Motor neuron (in vitro differentiated cells): ENCODE measurements around the gene WNK4. TPM values are rescaled to one million over a fixed set of nuclear protein-coding genes. Genes with fewer than 3 reads are reported as not detected.

Source experiments
- ATAC-seq, 8 experiments: fragments of 200-7000 bp; cut with Tn5 transposase; replicated peaks in 6 of 8; 2 replicates each; pipeline ENCODE4 v1.8.0; 2021; ENCODE audit warnings: mild to moderate bottlenecking in 8 of 8, moderate library complexity in 8 of 8
- H3K27ac ChIP-seq, 2 donors: fragments of 250-450 bp; sonication (Bioruptor Pico); 2 replicates each; pipeline ENCODE4 v1.9.0; 2021; ENCODE audit warnings: antibody characterized with exemption in 2 of 2, mild to moderate bottlenecking in 2 of 2, moderate library complexity in 1 of 2
- H3K4me1 ChIP-seq, 2 donors: fragments of 250-450 bp; sonication (Bioruptor Pico); replicated peaks in 1 of 2; 2 replicates each; pipeline ENCODE4 v1.6.1; 2021; ENCODE audit warnings: antibody characterized with exemption in 2 of 2, mild to moderate bottlenecking in 2 of 2, moderate library complexity in 1 of 2
- H3K4me3 ChIP-seq, 5 donors: fragments of 250-450 bp; sonication (Bioruptor Pico); 2 replicates each; pipeline ENCODE4 v1.9.0; 2021; ENCODE audit warnings: antibody characterized with exemption in 5 of 5, mild to moderate bottlenecking in 5 of 5, moderate library complexity in 4 of 5
- WGBS, 10 experiments: fragments of 450-650 bp; shearing (Covaris generic); methylation state at CpG; one replicate each; pipeline ENCODE4 v1.0.0; 2022; 5-methylcytosine and 5-hydroxymethylcytosine counted together
- in situ Hi-C, 9 experiments: fragments of 400-800 bp; cut with MboI; loops; one replicate each; pipeline ENCODE4 v1.15.0; 2021; ENCODE audit warnings: low sequenced_read_pairs in 9 of 9, low pct_unique_long_range_greater_than_20kb in 2 of 9; ENCODE audit not compliant: unreplicated experiment in 9 of 9
- total RNA-seq, 8 experiments: library from RNA; unstranded; fragments of 300-600 nt; gene quantifications; 2 replicates each; pipeline versions ENCODE4 v1.2.3 to v1.2.4, GENCODE V29; 2022

The WNK4 gene
- total RNA-seq, 8 experiments from 2014 or later: 0.11 to 1.2 (median 0.57) TPM

DNA sequence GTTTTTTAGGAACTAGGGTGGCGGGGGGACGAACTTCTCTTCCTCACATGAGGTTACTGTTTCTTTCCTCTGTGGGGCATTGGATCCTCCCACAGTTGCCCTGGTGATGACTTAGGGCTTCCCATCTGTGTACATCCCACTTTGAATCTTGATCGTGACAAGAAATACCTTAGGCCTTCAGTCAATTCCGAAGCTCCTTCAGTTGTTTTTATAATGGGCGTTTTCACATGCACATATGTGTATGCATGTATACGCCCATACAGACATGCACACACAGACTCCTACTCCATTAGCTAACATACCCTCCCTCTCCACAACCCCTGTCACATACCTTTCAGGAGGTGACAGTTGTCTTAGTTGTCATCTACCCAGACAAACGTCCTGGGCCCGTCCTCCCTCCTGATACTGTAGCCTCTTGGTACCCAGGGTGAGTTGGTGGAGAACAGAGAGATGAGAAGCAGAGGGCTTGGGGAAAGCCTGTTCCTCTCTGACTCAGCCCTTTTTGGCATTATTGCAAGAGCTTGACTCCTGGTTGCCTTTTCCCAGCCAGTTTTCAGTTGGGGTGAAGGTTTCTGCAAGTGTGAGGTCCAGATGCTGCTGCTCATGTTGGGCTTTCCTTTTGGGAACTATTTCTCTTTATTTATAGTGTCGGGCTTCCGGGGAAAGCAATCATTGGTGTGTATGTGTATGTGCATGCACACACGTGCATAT is 61.7 kb downstream of the WNK4 start:
- in situ Hi-C loops: loop anchor here in 4 of 9 experiments (10.0 to 25.0 kb wide), 2 partner anchors 93 to 95 kb away; no protein-coding TSS in a partner anchor
- H3K4me3 ChIP-seq: no peak overlapping the region
- H3K4me1 ChIP-seq: no peaks in the 10 kb centered on the region
- no peak overlapping the region for H3K27ac ChIP-seq
- 0 to 88% (median 63%) methylated on average over 2 to 9 of the region's 11 CpGs for WGBS, 10 experiments
- ATAC-seq: peak in 3 of 8 experiments; percentile 63 to 90 (median 74)

DNA sequence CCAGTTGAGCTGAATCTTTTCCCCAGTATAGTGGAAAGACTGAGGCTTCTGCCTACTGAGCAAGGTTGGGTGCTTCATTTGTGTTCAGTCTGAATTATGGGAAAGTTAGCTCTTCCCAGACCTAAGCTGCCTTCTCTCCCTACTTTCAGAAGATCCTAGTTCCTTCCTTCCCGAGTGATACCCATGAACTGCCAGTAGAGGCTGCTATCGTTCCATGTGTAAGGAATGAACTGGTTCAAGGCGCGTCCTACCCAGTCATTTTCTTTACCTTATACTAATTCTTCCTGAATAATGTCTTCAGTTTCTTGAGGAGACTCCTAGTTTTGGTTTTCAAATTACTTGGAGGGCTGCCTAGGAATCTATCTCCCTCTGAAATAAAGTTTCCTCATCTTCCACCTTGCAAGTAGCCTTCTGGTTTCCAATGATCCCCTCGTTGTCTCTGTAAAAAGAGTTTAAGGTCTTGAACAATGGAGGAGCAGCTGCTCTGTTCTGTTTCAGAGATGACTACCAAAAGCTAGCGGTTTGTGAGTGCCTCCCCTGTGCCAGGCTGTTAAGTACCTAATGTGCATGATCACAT is 63.0 kb downstream of the WNK4 start:
- no peaks in the 10 kb centered on the region for H3K4me1 ChIP-seq
- 7 to 100% (median 34%) methylated on average over 1 to 6 of the region's 6 CpGs for WGBS, 10 experiments
- no peak overlapping the region for H3K27ac ChIP-seq
- peak; percentile 6 to 87 (median 70) for ATAC-seq
- H3K4me3 ChIP-seq: no peak overlapping the region
- in situ Hi-C loops: loop anchor here in 4 of 9 experiments (10.0 to 25.0 kb wide), 2 partner anchors 91 to 94 kb away; no protein-coding TSS in a partner anchor

- Histone ChIP-seq H3K27ac (no peak within 1 kb of the TSS), H3K4me3 (no peak within 1 kb of the TSS), H3K4me1 (no peaks in the 10 kb centered on the region)
- in situ Hi-C loops: loop anchor here in 4 of 9 experiments (10.0 to 25.0 kb wide), 2 partner anchors 91 to 93 kb away; no protein-coding TSS in a partner anchor
- WGBS, 10 experiments: 5 to 100% (median 92%) methylated on average over 1 to 3 of the region's 4 CpGs; no CpG with 5 or more reads in 5 of the 10 experiments
- ATAC-seq: peak in 2 of 8 experiments; percentile 14 to 28
Observed at GRCh38 chr17:42844271-42844670, 63.9 kb downstream of the WNK4 start, which contains the start of gene AOC2. Gene AOC2 (plus strand): TSS chr17:42844580. CDS start chr17:42844627, 47 bp downstream.

GRCh38 chr17:42844761-42845555 is 64.5 kb downstream of the WNK4 start:
- H3K4me3 ChIP-seq: no peak overlapping the region
- WGBS, 10 experiments: 68 to 100% (median 85%) methylated on average over 1 to 6 of the region's 24 CpGs; no CpG with 5 or more reads in 4 of the 10 experiments
- no peak overlapping the region for H3K27ac ChIP-seq
- peak in 2 of 8 experiments; percentile 10 to 17 for ATAC-seq
- H3K4me1 ChIP-seq: no peaks in the 10 kb centered on the region
- in situ Hi-C loops: loop anchor here in 4 of 9 experiments (10.0 to 25.0 kb wide), 2 partner anchors 90 to 92 kb away; no protein-coding TSS in a partner anchor

- in situ Hi-C loops: loop anchor here in 4 of 9 experiments (10.0 to 25.0 kb wide), 2 partner anchors 89 to 92 kb away; no protein-coding TSS in a partner anchor
- no peak for ATAC-seq
- Histone ChIP-seq H3K4me3 (no peak overlapping the region), H3K27ac (no peak overlapping the region), H3K4me1 (no peaks in the 10 kb centered on the region)
- 87 to 94% (median 91%) methylated on average over 3 to 11 of the region's 12 CpGs; no CpG with 5 or more reads in 6 of the 10 experiments for WGBS, 10 experiments
Observed at GRCh38 chr17:42845556-42845917, 65.1 kb downstream of the WNK4 start.

GRCh38 chr17:42845918-42846593 is 65.6 kb downstream of the WNK4 start:
- no peaks in the 10 kb centered on the region for H3K4me1 ChIP-seq
- in situ Hi-C loops: loop anchor here in 4 of 9 experiments (10.0 to 25.0 kb wide), 2 partner anchors 89 to 91 kb away; no protein-coding TSS in a partner anchor
- no peak overlapping the region for H3K4me3 ChIP-seq
- no peak for ATAC-seq
- WGBS, 10 experiments: 67 to 100% (median 87%) methylated on average over 1 to 2 of the region's 7 CpGs; no CpG with 5 or more reads in 6 of the 10 experiments
- no peak overlapping the region for H3K27ac ChIP-seq

Other genes with a start within 250 kb of the WNK4 start
- 10 to 100 TPM in 5 of 8 experiments, 1 to 10 TPM in 3; 6.3 to 55.8 (median 18.5) TPM for gene NAGLU, start 244.4 kb upstream of the WNK4 start, total RNA-seq
- 1 to 10 TPM; 1.7 to 6.3 (median 5.4) TPM for gene HSD17B1, start 227.7 kb upstream of the WNK4 start, total RNA-seq
- gene COASY, start 218.5 kb upstream of the WNK4 start, total RNA-seq: 10 to 100 TPM; 20.8 to 82.7 (median 30.8) TPM
- gene MLX, start 213.5 kb upstream of the WNK4 start, total RNA-seq: 10 to 100 TPM; 17.3 to 48.0 (median 25.6) TPM
- 10 to 100 TPM in 7 of 8 experiments, 1 to 10 TPM in 1; 1.5 to 24.7 (median 12.1) TPM for gene PSMC3IP, start 202.9 kb upstream of the WNK4 start, total RNA-seq
- gene RETREG3, start 171.2 kb upstream of the WNK4 start, total RNA-seq: 10 to 100 TPM; 27.1 to 40.2 (median 32.8) TPM
- 10 to 100 TPM; 24.7 to 67.7 (median 39.3) TPM for gene TUBG1, start 170.9 kb upstream of the WNK4 start, total RNA-seq
- gene TUBG2, start 121.3 kb upstream of the WNK4 start, total RNA-seq: 10 to 100 TPM in 7 of 8 experiments, 1 to 10 TPM in 1; 7.1 to 26.7 (median 16.0) TPM
- 10 to 100 TPM; 10.1 to 24.2 (median 20.6) TPM for gene PLEKHH3, start 103.6 kb upstream of the WNK4 start, total RNA-seq
- 1 to 10 TPM in 5 of 8 experiments, under 1 TPM in 3; 0.41 to 6.4 (median 1.6) TPM for gene CCR10, start 98.8 kb upstream of the WNK4 start, total RNA-seq
- gene CNTNAP1, start 98.1 kb upstream of the WNK4 start, total RNA-seq: 10 to 100 TPM in 5 of 8 experiments, 1 to 10 TPM in 3; 2.4 to 33.9 (median 14.1) TPM
- gene EZH1, start 35.6 kb upstream of the WNK4 start, total RNA-seq: 10 to 100 TPM; 13.8 to 44.5 (median 27.8) TPM
- gene RAMP2, start 19.4 kb upstream of the WNK4 start, total RNA-seq: 10 to 100 TPM in 1 of 8 experiments, 1 to 10 TPM in 6, under 1 TPM in 1; 0.90 to 34.2 (median 4.1) TPM
- gene VPS25, start 7.2 kb upstream of the WNK4 start, total RNA-seq: 100 to 1,000 TPM in 1 of 8 experiments, 10 to 100 TPM in 7; 57.1 to 110 (median 88.0) TPM
- gene COA3, start 18.1 kb downstream of the WNK4 start, total RNA-seq: 100 to 1,000 TPM in 2 of 8 experiments, 10 to 100 TPM in 6; 58.7 to 114 (median 72.5) TPM
- 1 to 10 TPM in 2 of 8 experiments, under 1 TPM in 6; 0.58 to 3.8 (median 0.81) TPM for gene CNTD1, start 18.3 kb downstream of the WNK4 start, total RNA-seq
- gene BECN1, start 43.7 kb downstream of the WNK4 start, total RNA-seq: 100 to 1,000 TPM in 2 of 8 experiments, 10 to 100 TPM in 6; 34.6 to 113 (median 55.9) TPM
- 100 to 1,000 TPM in 3 of 8 experiments, 10 to 100 TPM in 5; 31.7 to 169 (median 69.6) TPM for gene PSME3, start 52.8 kb downstream of the WNK4 start, total RNA-seq
- 1 to 10 TPM; 1.3 to 2.6 (median 2.1) TPM for gene AOC2, start 64.0 kb downstream of the WNK4 start, total RNA-seq
- gene AOC3, start 70.6 kb downstream of the WNK4 start, total RNA-seq: 1 to 10 TPM in 4 of 8 experiments, under 1 TPM in 4; 0.41 to 3.7 (median 0.81) TPM
- gene G6PC1, start 120.2 kb downstream of the WNK4 start, total RNA-seq: under 1 TPM in 5 of 8 experiments, not detected in 3; 0.21 to 0.70 (median 0.47) TPM
- gene AARSD1, start 183.8 kb downstream of the WNK4 start, total RNA-seq: 10 to 100 TPM; 47.2 to 77.9 (median 59.3) TPM
- gene PTGES3L, start 199.5 kb downstream of the WNK4 start, total RNA-seq: 1 to 10 TPM in 7 of 8 experiments, under 1 TPM in 1; 0.76 to 3.6 (median 2.0) TPM
- gene RUNDC1, start 200.0 kb downstream of the WNK4 start, total RNA-seq: 10 to 100 TPM; 11.8 to 14.8 (median 13.5) TPM
- gene RPL27, start 217.8 kb downstream of the WNK4 start, total RNA-seq: 1,000 to 10,000 TPM; 1,328 to 3,262 (median 2,235) TPM
- 10 to 100 TPM in 4 of 8 experiments, 1 to 10 TPM in 1, under 1 TPM in 2, not detected in 1; 0.76 to 57.9 (median 10.7) TPM for gene IFI35, start 226.2 kb downstream of the WNK4 start, total RNA-seq
- 100 to 1,000 TPM in 7 of 8 experiments, 10 to 100 TPM in 1; 42.9 to 426 (median 125) TPM for gene VAT1, start 241.8 kb downstream of the WNK4 start, total RNA-seq
- gene RND2, start 244.6 kb downstream of the WNK4 start, total RNA-seq: 10 to 100 TPM in 5 of 8 experiments, 1 to 10 TPM in 2, under 1 TPM in 1; 0.66 to 27.3 (median 19.9) TPM